IPS-20b (cell line): ENCODE measurements around the gene ASB17.
"Not testable (repeated sequence)": the region's sequence is repeated elsewhere in the genome, so short reads cannot be mapped to it uniquely, and the experiment has no call there.

Experiments
- H3K27ac ChIP-seq: one replicate; pipeline ENCODE4 v1.5.1; 2013; ENCODE audit warnings: low read length
- H3K27me3 ChIP-seq: 2 replicates; pipeline ENCODE4 v1.6.1; 2013; ENCODE audit warnings: mild to moderate bottlenecking, low read length, inconsistent platforms; ENCODE audit not compliant: insufficient read depth
- H3K36me3 ChIP-seq: 2 replicates; pipeline ENCODE4 v1.6.1; 2013; ENCODE audit warnings: low read depth, mild to moderate bottlenecking, inconsistent platforms, low read length, moderate library complexity; ENCODE audit not compliant: insufficient read depth
- H3K4me1 ChIP-seq: 2 replicates; pipeline ENCODE4 v1.6.1; 2013; ENCODE audit warnings: mild to moderate bottlenecking, control low read depth, inconsistent platforms, low read length, moderate library complexity; ENCODE audit not compliant: insufficient read depth
- H3K4me3 ChIP-seq: 2 replicates; pipeline ENCODE4 v1.5.1; 2013; ENCODE audit warnings: mild to moderate bottlenecking, low read length, inconsistent platforms
- H3K9ac ChIP-seq: 2 replicates; pipeline ENCODE4 v1.6.1; 2013; ENCODE audit warnings: low read depth, mild to moderate bottlenecking, inconsistent platforms, low read length, moderate library complexity
- H3K9me3 ChIP-seq: 2 replicates; pipeline ENCODE4 v1.6.1; 2013; ENCODE audit warnings: mild to moderate bottlenecking, low read depth, low read length, inconsistent platforms; ENCODE audit not compliant: insufficient read depth

Gene ASB17

GRCh38 chr1:75932304-75932703, at the start of gene ASB17:
Gene ASB17, minus strand, starts transcription at chr1:75932404. Its CDS starts 113 bp downstream, at chr1:75932291.
- no peaks in the 10 kb centered on the region for H3K36me3 ChIP-seq
- H3K9me3 ChIP-seq, result no peaks in the 10 kb centered on the region
- H3K9ac ChIP-seq, result no peak within 1 kb of the TSS
- H3K4me1 ChIP-seq, result no peaks in the 10 kb centered on the region
- H3K4me3 ChIP-seq, result no peak within 1 kb of the TSS
- no peak within 1 kb of the TSS for H3K27ac ChIP-seq
- H3K27me3 ChIP-seq, result no peaks in the 10 kb centered on the region

- no peak overlapping the region for H3K9ac ChIP-seq
- no peak overlapping the region for H3K4me3 ChIP-seq
- no peak overlapping the region for H3K27ac ChIP-seq
- no peaks in the 10 kb centered on the region for H3K36me3 ChIP-seq
- H3K27me3 ChIP-seq, result no peaks in the 10 kb centered on the region
- no peaks in the 10 kb centered on the region for H3K4me1 ChIP-seq
- peaks cover 6% of the 10 kb centered on the region; the same call in 1 of the 2 replicates for H3K9me3 ChIP-seq
Measured at GRCh38 chr1:75980972-75981897, 49.0 kb upstream of the ASB17 start.

- no peak overlapping the region for H3K4me3 ChIP-seq
- H3K9me3 ChIP-seq, result no peaks in the 10 kb centered on the region
- H3K9ac ChIP-seq, result no peak overlapping the region
- H3K27me3 ChIP-seq, result no peaks in the 10 kb centered on the region
- no peak overlapping the region for H3K27ac ChIP-seq
- no peaks in the 10 kb centered on the region for H3K4me1 ChIP-seq
- H3K36me3 ChIP-seq, result no peaks in the 10 kb centered on the region
Measured at GRCh38 chr1:75970631-75971030, 38.4 kb upstream of the ASB17 start.

- no peaks in the 10 kb centered on the region for H3K4me1 ChIP-seq
Measured at GRCh38 chr1:75969550-75969949, 37.3 kb upstream of the ASB17 start.

GRCh38 chr1:75967719-75968118, 35.5 kb upstream of the ASB17 start:
- H3K27me3 ChIP-seq, result no peaks in the 10 kb centered on the region
- no peak overlapping the region for H3K27ac ChIP-seq
- H3K4me1 ChIP-seq, result no peaks in the 10 kb centered on the region
- no peak overlapping the region for H3K9ac ChIP-seq
- no peaks in the 10 kb centered on the region for H3K36me3 ChIP-seq
- no peaks in the 10 kb centered on the region for H3K9me3 ChIP-seq
- no peak overlapping the region for H3K4me3 ChIP-seq

More at GRCh38 chr1:75969550-75969949, 37.3 kb upstream of the ASB17 start:
- Histone ChIP-seq H3K9ac (no peak overlapping the region), H3K27me3 (no peaks in the 10 kb centered on the region), H3K36me3 (no peaks in the 10 kb centered on the region), H3K9me3 (no peaks in the 10 kb centered on the region), H3K4me3 (no peak overlapping the region), H3K27ac (no peak overlapping the region)

GRCh38 chr1:75964760-75965408, 32.7 kb upstream of the ASB17 start:
- Histone ChIP-seq H3K36me3 (no peaks in the 10 kb centered on the region), H3K4me1 (no peaks in the 10 kb centered on the region), H3K9ac (no peak overlapping the region), H3K9me3 (no peaks in the 10 kb centered on the region; the same call in 1 of the 2 replicates), H3K27me3 (no peaks in the 10 kb centered on the region), H3K4me3 (no peak overlapping the region), H3K27ac (no peak overlapping the region)

GRCh38 chr1:75964110-75964759, 32.0 kb upstream of the ASB17 start:
- not testable (repeated sequence) for H3K27me3 ChIP-seq, H3K27ac ChIP-seq, H3K9ac ChIP-seq, H3K4me1 ChIP-seq, H3K36me3 ChIP-seq, H3K4me3 ChIP-seq, H3K9me3 ChIP-seq

- Histone ChIP-seq H3K4me1 (no peaks in the 10 kb centered on the region), H3K36me3 (no peaks in the 10 kb centered on the region), H3K27ac (no peak overlapping the region), H3K4me3 (no peak overlapping the region), H3K27me3 (no peaks in the 10 kb centered on the region), H3K9ac (no peak overlapping the region), H3K9me3 (no peaks in the 10 kb centered on the region)
Measured at GRCh38 chr1:75954586-75954985, 22.4 kb upstream of the ASB17 start.

GRCh38 chr1:75953461-75953860, 21.3 kb upstream of the ASB17 start:
- Histone ChIP-seq H3K4me1 (no peaks in the 10 kb centered on the region), H3K4me3 (no peak overlapping the region), H3K27ac (no peak overlapping the region), H3K36me3 (no peaks in the 10 kb centered on the region), H3K9me3 (no peaks in the 10 kb centered on the region), H3K27me3 (no peaks in the 10 kb centered on the region), H3K9ac (no peak overlapping the region)

- H3K9ac ChIP-seq, result no peak overlapping the region
- H3K36me3 ChIP-seq, result no peaks in the 10 kb centered on the region
- H3K9me3 ChIP-seq, result no peaks in the 10 kb centered on the region
- no peaks in the 10 kb centered on the region for H3K27me3 ChIP-seq
- H3K4me3 ChIP-seq, result no peak overlapping the region
- H3K4me1 ChIP-seq, result no peaks in the 10 kb centered on the region
- H3K27ac ChIP-seq, result no peak overlapping the region
Measured at GRCh38 chr1:75952016-75952415, 19.8 kb upstream of the ASB17 start.

- Histone ChIP-seq H3K4me3 (no peak overlapping the region), H3K36me3 (no peaks in the 10 kb centered on the region), H3K27ac (no peak overlapping the region), H3K27me3 (no peaks in the 10 kb centered on the region), H3K4me1 (no peaks in the 10 kb centered on the region), H3K9ac (no peak overlapping the region), H3K9me3 (no peaks in the 10 kb centered on the region)
Measured at GRCh38 chr1:75950176-75950575, 18.0 kb upstream of the ASB17 start.
